Measurements from ENCODE around the gene ARHGAP44. TPM values are rescaled to one million over a fixed set of nuclear protein-coding genes. Genes with fewer than 3 reads are reported as not detected.

The ARHGAP44 gene
- total RNA-seq, 1 experiment from 2014 or later = 17.1 TPM

- TF ChIP-seq CTCF (IDR thresholded peaks at IDR 0.05; ENCODE audit: unreplicated experiment) = no peak
- Mint-ChIP-seq H3K27ac (ENCODE audit: unreplicated experiment) (no peak overlapping the region), H3K4me3 (ENCODE audit: low read depth, unreplicated experiment) (no peak overlapping the region), H3K9me3 (ENCODE audit: low read depth, unreplicated experiment) (no peaks in the 10 kb centered on the region), H3K4me1 (ENCODE audit: low read depth, unreplicated experiment) (no peaks in the 10 kb centered on the region), H3K36me3 (ENCODE audit: insufficient read depth, unreplicated experiment) (peaks cover 21% of the 10 kb centered on the region), H3K27me3 (ENCODE audit: unreplicated experiment) (no peaks in the 10 kb centered on the region)
- no peak for DNase-seq
- BruUV-seq (replicated peaks) = no TSS peak
- intact Hi-C loops (cut with micrococcal nuclease; ENCODE audit: unreplicated experiment) = loop anchor here (5.0 to 10.0 kb wide), 3 partner anchors 260 to 457 kb away; partner anchors contain the start of gene MYOCD
- CTCF ChIA-PET = interaction anchor here (0.6 to 1.5 kb wide), 2 partner anchors 14 to 39 kb away, joined by 5 to 6 read pairs; partner anchors contain the start of gene ELAC2
Observed at GRCh38 chr17:13004336-13004735, 215.0 kb downstream of the ARHGAP44 start.

- Mint-ChIP-seq H3K9me3 (ENCODE audit: low read depth, unreplicated experiment) (no peaks in the 10 kb centered on the region), H3K27me3 (ENCODE audit: unreplicated experiment) (no peaks in the 10 kb centered on the region), H3K36me3 (ENCODE audit: insufficient read depth, unreplicated experiment) (peaks cover 25% of the 10 kb centered on the region), H3K27ac (ENCODE audit: unreplicated experiment) (no peak overlapping the region), H3K4me3 (ENCODE audit: low read depth, unreplicated experiment) (no peak overlapping the region), H3K4me1 (ENCODE audit: low read depth, unreplicated experiment) (no peaks in the 10 kb centered on the region)
- intact Hi-C loops (cut with micrococcal nuclease; ENCODE audit: unreplicated experiment) = loop anchor here (10.0 kb wide), 1 partner anchor 261 kb away; no protein-coding TSS in a partner anchor
- TF ChIP-seq CTCF (IDR thresholded peaks at IDR 0.05; ENCODE audit: unreplicated experiment) = no peak
- DNase-seq = no peak
- BruUV-seq (replicated peaks) = no TSS peak
- CTCF ChIA-PET = interaction anchor here (1.5 kb wide), 1 partner anchor 13 kb away, joined by 5 read pairs; the partner anchor contains the start of gene ELAC2
Observed at GRCh38 chr17:13005530-13005929, 216.2 kb downstream of the ARHGAP44 start.

GRCh38 chr17:13008461-13008860 lies 219.2 kb downstream of the ARHGAP44 start:
- CTCF ChIA-PET = no interaction called here
- Mint-ChIP-seq H3K4me1 (ENCODE audit: low read depth, unreplicated experiment) (no peaks in the 10 kb centered on the region), H3K36me3 (ENCODE audit: insufficient read depth, unreplicated experiment) (peaks cover 23% of the 10 kb centered on the region), H3K27ac (ENCODE audit: unreplicated experiment) (no peak overlapping the region), H3K27me3 (ENCODE audit: unreplicated experiment) (no peaks in the 10 kb centered on the region), H3K4me3 (ENCODE audit: low read depth, unreplicated experiment) (no peak overlapping the region), H3K9me3 (ENCODE audit: low read depth, unreplicated experiment) (no peaks in the 10 kb centered on the region)
- no peak for TF ChIP-seq CTCF (IDR thresholded peaks at IDR 0.05; ENCODE audit: unreplicated experiment)
- intact Hi-C loops (cut with micrococcal nuclease; ENCODE audit: unreplicated experiment) = loop anchor here (10.0 kb wide), 1 partner anchor 264 kb away; no protein-coding TSS in a partner anchor
- DNase-seq = no peak
- BruUV-seq (replicated peaks) = no TSS peak

GRCh38 chr17:13010959-13011358 lies 221.7 kb downstream of the ARHGAP44 start:
- no peak for TF ChIP-seq CTCF (IDR thresholded peaks at IDR 0.05; ENCODE audit: unreplicated experiment)
- intact Hi-C loops (cut with micrococcal nuclease; ENCODE audit: unreplicated experiment) = no loop called here
- Mint-ChIP-seq H3K4me1 (ENCODE audit: low read depth, unreplicated experiment) (peaks cover 8% of the 10 kb centered on the region), H3K27me3 (ENCODE audit: unreplicated experiment) (no peaks in the 10 kb centered on the region), H3K27ac (ENCODE audit: unreplicated experiment) (no peak overlapping the region), H3K36me3 (ENCODE audit: insufficient read depth, unreplicated experiment) (peaks cover 25% of the 10 kb centered on the region), H3K4me3 (ENCODE audit: low read depth, unreplicated experiment) (no peak overlapping the region), H3K9me3 (ENCODE audit: low read depth, unreplicated experiment) (no peaks in the 10 kb centered on the region)
- CTCF ChIA-PET = no interaction called here
- DNase-seq = no peak
- no TSS peak for BruUV-seq (replicated peaks)

Data from Calu3 (cell line).